SKM-1 (cell line): Measurements from ENCODE around the gene CRHR2.

Source experiments
- DNase-seq: peaks from one replicate; lab custom pipeline; 2025; ENCODE audit not compliant: unreplicated experiment; lab: John Stamatoyannopoulos, UW

CRHR2 gene

DNA sequence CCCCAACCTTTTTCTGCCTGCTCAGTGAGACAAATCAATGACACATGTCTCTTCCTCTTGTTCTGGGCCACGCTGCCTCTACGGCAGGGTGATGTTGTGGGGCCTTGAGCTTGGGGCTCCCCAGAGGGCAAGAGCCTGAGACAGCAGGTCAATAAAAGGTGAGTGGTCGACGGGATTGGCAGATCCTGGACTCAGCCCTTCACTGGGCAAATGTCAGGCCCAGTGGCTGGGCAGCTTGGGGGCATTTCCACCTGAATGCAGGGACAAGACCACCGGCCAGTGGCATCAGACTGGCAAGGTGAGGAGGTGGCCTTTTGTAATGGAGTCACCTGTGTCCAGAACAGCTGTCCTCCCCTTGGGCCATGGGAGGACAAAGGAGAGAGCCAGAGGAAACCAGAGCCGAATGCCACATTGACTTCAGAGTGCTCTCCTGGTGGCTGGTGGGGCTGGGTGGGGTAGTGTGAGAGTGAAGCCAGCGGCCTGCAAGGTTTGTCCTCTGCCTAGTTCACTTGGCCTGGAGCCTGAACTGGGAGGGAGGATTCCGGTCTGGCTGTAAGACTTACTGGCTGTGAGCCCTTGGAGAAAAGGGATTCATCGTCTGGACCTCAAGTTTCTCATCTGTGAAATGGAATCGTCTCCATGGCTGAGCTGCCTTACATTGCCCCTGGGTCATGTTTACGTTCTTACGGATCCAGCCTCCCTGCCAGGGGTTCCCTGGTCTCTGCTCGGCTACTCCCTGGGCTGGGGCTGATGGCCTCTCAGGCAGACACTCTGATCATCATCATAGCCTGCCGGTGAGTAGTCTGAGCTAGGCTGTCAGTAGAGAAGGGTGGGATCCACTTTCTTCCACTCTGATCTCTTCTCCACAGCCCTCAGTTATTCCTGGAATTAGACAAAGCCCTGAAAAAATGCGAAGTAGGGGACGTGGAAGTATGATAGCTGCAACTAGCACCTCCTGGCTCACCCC, 25.4 kb upstream of the CRHR2 start:
- DNase-seq, result no peak

GRCh38 chr7:30706908-30707307, 24.7 kb upstream of the CRHR2 start:
- no peak for DNase-seq

DNA sequence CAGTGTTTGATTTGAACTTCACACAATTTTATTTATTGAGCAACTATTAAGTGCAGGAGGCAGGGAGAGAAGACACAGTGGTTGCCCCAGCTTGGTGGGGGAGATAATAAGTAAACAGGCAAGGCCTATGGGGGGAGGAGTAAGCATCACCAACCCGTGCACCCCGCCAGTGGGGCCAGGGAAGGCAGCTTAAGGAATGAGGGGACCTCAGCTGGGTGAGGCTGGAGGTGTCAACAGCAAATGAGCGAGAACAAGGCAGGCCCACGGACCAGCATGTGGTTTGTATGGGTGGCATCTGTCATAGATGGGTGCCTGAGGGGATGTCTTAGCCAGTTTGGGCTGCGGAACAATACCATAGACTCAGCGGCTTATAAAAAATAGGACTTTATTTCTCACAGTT, 24.1 kb upstream of the CRHR2 start:
- no peak for DNase-seq

DNA sequence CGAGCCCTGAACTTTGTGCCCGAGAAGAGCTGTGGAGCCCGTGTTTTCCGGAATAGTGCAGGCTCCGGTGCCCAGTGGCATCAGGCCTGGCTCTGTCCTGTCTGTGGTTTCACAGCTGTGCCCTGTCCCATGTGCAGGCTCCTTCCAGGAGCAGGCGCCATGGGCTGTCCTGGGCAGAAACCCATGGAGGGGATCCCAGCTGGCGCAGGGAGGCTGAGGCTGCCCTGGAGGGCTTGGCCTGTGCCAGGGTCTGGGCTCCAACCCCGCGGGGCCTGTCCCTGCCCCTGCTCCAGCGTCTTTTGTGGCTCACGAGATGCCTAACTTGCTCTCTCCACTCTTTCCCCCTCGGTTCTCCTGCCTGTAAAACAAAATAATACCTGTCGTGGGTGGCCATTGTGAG, 23.3 kb upstream of the CRHR2 start:
- no peak for DNase-seq

DNA sequence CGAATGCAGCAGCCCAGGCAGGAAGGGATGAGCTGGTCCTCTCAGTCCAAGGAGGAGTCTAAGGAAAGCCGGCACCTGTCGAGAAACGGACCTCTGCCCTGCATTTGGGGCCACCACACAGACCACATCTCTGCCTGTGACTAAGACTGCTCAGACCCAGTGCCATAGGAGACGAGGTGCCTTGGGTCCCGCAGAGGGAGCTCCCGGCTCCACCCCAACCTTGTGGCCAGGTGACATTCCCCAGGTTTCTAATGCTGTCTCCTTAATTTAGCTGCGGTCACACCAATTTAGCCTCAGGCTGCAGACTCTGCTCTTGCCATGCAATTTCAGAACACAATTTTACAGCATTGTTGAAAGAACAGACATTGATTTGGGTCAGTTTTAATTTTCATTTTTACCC, 22.8 kb upstream of the CRHR2 start:
- DNase-seq, result no peak

GRCh38 chr7:30703756-30704155, 21.5 kb upstream of the CRHR2 start:
- no peak for DNase-seq

GRCh38 chr7:30702200-30702599, 19.9 kb upstream of the CRHR2 start:
- DNase-seq, result peak; percentile 44

- DNase-seq, result no peak
Measured at GRCh38 chr7:30700941-30701340, 18.7 kb upstream of the CRHR2 start.

DNA sequence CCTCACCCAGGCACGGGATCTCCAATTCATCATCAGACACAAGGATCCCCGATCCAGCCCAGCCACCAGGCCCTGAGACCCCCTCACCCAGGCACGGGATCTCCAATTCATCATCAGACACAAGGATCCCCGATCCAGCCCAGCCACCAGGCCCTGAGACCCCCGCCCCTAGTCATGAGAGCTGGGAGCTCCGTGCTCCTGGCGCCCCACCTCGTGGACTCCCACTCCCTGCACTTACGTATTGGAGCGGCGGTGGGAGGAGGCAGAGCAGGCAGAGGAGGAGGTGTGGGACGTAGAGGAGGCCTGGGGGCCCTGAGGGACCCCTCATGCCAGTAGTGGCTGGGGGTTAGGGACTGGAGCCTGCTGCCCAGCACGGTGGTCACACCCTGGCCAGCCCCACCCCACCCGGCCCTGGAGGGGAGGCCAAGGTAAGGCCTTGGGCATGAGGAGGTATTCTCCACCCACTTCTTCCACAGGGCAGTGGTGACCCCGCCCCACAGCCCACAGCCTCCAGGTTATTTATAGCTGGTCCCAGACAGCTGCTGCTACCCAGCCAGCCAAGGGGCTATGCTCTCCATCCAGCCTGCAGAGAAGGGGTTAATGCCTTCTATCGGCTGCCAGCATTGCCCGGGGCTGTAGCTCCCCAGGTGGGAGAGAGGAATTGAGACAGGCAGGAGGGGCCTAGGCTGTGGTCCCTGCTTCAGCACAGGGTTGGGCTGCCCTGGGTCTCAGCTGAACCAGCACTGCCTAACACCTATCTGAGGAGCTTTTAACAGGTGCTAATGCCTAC, 17.6 kb upstream of the CRHR2 start:
- no peak for DNase-seq

DNA sequence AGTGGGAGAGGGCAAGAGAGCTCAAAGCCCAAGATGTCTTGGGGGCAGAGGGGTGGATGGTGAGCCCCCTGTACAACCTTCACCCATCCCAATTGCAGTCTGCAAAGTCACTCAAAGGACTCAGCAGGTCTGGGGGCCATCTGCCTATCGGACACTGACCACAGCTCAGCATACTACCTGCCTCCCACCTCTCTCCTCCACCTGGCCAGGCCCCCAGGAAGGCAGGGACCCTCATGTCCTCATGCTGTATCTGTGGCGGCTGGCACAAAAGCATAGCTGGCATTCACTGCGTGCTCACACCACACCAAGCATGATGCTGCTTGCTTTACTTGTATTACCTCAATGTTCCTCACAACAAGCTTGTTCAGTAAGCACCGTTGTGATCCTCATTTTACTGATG, 16.2 kb upstream of the CRHR2 start:
- no peak for DNase-seq

GRCh38 chr7:30697719-30698460, 15.6 kb upstream of the CRHR2 start:
- DNase-seq, result no peak

- DNase-seq, result no peak
Measured at GRCh38 chr7:30694774-30695721, 12.8 kb upstream of the CRHR2 start.

DNA sequence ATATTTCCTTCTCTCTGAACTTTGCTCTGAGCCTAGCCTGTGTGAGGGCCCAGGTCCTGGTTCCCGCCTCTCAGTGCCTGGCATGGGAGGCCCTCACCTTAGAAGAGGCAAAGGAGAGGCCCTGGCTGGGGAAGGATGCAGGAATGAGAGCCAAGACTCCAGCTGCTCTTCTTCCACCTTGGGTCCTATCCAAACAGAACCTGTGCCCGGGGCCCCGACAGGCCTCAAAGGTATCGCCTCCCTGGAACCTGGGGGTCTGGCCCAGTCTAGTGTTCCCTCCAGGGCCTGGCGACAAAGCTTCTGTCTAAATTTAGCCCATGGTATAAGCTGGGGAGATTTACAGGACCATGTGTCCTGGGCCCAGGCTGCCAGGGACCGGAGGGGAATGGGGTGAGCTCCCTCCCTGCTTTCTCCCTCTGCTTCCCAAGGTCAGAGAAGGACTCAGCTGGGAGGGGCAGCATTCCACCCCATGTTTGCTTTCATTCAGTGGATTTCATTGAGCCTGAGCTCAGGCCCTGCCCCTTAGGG, 12.0 kb upstream of the CRHR2 start:
- DNase-seq, result no peak

- DNase-seq, result no peak
Measured at GRCh38 chr7:30692882-30693281, 10.6 kb upstream of the CRHR2 start.

DNA sequence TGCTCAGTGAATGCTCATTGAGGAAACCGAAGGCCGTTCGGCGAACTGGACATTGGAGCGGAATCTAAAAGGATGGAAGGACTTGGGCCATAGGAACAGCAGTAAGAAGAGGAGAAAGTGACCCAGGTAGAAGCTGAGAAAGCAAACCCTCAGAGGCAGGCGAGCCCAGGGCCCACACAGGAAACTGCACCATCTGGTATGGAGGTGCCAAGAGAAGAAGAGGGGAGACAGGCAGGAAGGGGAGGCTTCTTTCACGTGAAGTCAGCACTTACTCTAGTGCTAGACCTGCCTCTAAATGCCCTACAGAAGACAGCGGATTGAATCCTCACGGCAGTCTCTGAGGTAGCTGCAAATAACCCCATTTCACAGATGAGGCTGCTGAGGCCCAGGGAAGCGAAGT, 10.2 kb upstream of the CRHR2 start:
- no peak for DNase-seq

- no peak for DNase-seq
Measured at GRCh38 chr7:30690011-30690410, 7.8 kb upstream of the CRHR2 start.

DNA sequence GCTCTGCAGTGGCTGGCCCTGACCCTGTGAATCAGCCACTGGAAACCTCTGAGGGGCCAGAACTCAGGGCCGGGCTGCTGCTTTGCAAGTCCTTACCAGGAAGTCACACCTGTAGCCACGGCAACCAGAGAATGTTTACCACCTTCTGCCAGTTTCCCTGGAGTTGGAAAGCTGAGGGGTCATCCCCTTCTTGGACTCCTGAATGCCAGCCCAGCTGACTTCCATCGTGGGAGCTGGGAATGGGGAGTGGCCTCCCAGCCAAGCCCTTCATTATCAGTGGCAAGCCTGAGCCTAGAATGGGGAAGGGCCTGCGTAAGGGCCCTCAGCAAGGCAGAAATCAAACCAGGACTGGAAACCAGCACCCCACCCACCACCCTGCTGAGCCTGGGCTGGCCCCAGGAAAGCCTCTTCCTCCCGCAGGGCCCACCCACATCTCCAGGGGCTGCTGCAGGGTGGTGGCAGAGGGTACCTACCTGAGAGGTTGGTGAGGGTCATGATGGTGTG, 6.5 kb upstream of the CRHR2 start:
- no peak for DNase-seq

DNA sequence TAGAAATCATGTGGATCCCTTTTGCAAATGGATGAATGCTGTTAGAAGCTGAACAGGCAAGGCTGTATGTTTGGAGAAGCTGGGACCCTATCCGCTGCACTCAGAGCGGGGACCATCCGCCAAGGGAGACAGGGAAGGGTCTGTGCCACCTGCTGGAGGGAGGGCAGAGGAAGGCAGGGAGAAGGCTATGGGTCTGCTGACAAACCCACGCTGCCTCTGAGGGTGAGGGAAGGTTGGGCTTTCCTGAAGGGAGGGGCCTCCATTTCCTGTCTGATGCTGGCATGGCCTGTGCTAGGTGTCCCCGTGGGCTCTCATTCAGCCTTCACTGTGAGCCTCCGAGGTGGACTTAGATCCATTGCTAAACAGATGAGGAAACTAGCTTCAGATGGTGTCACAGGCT, 5.3 kb upstream of the CRHR2 start:
- no peak for DNase-seq

DNA sequence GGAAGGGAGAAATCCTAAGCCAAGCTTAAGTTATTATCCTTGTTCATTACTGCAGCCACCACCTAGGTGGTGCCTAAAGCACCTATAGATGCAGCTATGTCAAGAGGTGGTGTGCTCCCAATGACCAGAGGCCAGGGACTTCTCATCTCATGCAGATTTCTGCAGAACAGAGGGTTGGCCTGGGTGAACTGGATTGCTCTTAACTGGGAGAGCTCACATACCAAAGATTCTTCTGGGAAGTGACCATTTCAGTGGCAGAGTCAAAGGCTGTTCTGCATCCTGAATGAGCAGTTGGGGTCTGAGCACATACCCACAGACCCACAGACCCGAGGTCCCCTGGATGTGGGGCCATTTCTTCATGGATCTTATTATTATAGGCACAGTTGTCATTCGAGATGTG, 2.1 kb upstream of the CRHR2 start:
- DNase-seq, result no peak

DNA sequence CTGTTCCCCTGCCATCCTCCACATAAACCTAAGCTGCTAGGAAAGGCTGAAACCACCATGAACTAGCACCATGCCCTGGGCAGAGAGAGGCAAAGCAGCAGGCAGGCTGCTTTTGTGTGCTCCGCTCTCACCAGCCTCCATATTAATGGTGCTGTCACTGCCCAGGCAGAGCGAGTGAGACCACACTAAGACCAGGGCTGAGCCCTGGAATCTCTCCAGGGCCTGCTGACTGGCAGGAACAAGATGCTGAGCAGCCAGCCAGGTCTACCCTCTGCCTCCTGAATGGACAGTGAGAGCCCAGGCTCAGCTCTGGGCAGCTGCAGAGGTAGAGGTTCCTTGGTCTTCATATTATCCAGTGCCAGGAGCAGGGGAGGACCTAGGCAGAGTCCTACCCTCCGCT, 1.6 kb upstream of the CRHR2 start:
- no peak for DNase-seq
